Fibroblast of skin of scalp (primary cell): Measurements from ENCODE around the gene GRID2.
"Not testable (repeated sequence)": the region's sequence is repeated elsewhere in the genome, so short reads cannot be mapped to it uniquely, and the experiment has no call there.

Experiments used
- DNase-seq: peaks from one replicate; pipeline ENCODE4 v3.0.0-alpha.2; 2013

Gene GRID2

GRCh38 chr4:92444143-92444843 is 140.5 kb downstream of the GRID2 start:
- not testable (repeated sequence) for DNase-seq

GRCh38 chr4:92445127-92445526 is 141.4 kb downstream of the GRID2 start:
- no peak for DNase-seq

GRCh38 chr4:92447255-92447905 is 143.6 kb downstream of the GRID2 start:
- no peak for DNase-seq

- DNase-seq, result not testable (repeated sequence)
Measured at GRCh38 chr4:92448176-92448575, 144.4 kb downstream of the GRID2 start.

GRCh38 chr4:92450694-92451093 is 146.9 kb downstream of the GRID2 start:
- no peak for DNase-seq

- DNase-seq, result no peak
Measured at GRCh38 chr4:92451782-92452181, 148.0 kb downstream of the GRID2 start.

DNA sequence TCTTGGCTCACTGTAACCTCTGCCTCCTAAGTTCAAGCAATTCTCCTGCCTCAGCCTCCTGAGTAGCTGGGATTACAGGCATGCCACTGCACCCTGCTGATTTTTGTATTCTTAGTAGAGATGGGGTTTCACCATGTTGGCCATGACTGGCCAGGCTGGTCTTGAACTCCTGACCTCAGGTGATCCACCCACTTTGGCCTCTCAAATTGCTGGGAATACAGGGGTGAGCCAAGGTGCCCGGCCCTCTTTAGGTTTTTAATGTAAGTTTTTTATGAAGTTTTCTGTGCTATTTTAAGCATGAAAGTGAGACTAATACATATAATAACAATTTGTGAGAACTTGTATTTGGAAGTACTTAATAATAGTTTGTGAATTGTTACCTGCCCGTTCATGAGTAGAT is 148.6 kb downstream of the GRID2 start:
- not testable (repeated sequence) for DNase-seq

GRCh38 chr4:92455329-92455839 is 151.6 kb downstream of the GRID2 start:
- no peak for DNase-seq

GRCh38 chr4:92455951-92456350 is 152.2 kb downstream of the GRID2 start:
- DNase-seq, result no peak

GRCh38 chr4:92461732-92462131 is 158.0 kb downstream of the GRID2 start:
- no peak for DNase-seq

GRCh38 chr4:92477298-92477697 is 173.5 kb downstream of the GRID2 start:
- no peak for DNase-seq

GRCh38 chr4:92483341-92483740 is 179.6 kb downstream of the GRID2 start:
- no peak for DNase-seq

GRCh38 chr4:92488496-92488895 is 184.7 kb downstream of the GRID2 start:
- DNase-seq, result no peak

GRCh38 chr4:92497141-92497540 is 193.4 kb downstream of the GRID2 start:
- no peak for DNase-seq

DNA sequence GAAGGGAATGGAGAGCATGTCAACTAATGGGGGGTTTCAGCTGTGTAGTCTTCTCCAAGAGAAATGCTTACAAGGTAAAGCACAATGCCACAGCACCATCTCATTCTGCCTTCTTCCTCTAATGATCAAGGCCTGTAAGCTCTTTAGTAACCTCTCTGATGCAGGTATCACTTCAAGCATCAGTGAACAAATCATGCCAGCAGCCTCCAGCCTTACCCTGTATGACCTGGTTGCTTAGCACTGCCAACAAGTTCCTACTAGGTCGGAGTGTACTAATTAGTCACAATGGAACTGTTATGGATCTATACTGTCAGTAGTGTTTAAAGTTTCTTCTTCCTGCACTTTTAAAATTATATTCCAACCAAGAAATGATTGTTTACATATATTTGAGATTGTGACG is 197.7 kb downstream of the GRID2 start:
- DNase-seq, result no peak

DNA sequence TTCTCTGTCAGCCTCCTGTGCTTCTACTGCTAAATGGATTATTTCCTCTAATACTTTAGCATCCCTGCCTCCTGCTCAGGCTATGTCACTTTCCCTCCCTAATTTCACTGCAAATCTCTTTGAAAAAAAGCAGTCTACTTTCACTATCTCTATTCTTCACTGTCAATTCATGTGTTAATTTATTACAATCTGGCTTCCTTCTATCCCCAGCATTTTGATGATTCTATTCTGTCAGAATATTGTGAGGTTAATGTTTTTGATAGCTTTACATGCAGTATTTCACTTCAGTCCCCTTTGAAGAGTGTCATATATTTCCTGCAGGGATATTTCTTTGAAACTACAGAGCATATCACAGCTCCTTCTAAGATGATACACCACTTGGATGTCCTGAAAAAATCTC is 203.2 kb downstream of the GRID2 start:
- DNase-seq, result no peak

DNA sequence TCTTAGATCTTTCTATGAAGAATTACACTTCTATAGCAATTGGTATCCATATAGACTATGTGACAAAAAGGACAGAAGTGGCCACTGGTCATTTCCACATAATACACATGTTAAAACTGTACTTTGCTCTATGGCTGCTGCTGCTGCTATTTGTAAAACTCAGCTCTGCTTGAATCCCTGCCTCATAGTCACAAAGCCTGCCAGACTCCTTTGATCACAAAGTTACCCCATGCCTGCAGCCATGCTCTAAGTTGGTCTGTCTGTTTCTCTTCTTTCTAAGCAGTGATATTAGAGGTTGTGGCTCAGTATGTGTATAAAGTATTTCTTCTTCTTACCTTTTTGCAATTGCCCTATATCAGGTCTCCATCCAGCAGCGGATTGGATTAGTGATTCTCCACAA is 210.9 kb downstream of the GRID2 start:
- DNase-seq, result no peak

DNA sequence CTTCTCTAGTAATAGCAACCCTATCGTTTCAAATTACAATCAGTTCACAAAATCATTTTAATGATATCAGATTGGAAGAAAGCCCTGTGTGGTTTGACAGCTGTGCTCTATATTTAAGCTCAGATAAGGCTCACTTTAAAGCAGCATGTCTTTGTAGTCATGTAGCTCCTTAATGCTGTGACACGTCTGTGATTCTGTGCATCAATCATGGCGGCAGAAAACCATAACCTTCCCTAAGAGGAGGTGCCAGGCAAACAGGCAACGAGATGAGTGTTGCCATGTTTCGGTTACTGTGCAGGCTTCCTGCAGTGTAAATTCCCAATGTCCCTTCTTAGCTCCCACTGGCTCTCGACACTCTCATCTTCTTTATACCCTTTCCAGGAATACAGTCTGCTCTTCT is 212.7 kb downstream of the GRID2 start:
- DNase-seq, result no peak

- DNase-seq, result no peak
Measured at GRCh38 chr4:92519727-92520126, 216.0 kb downstream of the GRID2 start.

DNA sequence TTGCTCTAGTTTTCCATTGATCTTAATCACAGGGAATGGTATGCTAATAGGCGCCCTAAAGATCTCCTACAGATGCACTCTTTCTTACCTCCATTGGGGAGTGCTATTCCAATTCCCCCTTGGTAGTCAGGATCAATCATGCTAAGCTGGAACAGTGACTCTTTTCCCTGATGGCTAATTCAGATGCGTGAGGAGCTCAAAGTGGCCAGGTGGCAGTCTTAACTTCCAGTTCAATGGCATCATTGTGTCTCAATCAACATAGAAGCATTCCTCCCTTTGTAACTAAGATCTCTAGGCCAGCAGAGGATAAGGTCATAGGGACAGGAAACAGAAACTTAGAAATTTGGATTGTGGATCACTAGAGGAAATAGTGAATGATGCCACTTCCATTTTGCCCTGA is 216.8 kb downstream of the GRID2 start:
- DNase-seq, result no peak

GRCh38 chr4:92521941-92522340 is 218.2 kb downstream of the GRID2 start:
- DNase-seq, result no peak

DNA sequence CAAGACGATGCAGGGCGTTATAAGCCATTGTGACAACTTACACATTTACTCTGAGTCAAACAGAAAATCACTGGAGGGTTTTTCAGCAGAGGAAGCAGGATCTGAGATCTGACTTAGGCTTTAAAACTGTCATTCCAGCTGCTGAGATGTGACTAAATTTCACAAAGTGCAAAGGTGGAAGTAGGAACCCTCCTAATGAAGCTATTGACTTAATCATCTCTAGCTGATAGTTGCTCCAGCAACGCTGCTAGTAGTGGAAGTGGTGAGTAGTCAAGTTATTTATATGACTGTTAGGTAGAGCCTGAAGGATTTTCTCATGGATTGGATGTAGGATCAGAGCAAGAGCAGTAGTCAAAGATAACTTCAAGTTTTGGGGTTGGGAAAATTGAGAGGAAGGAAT is 218.6 kb downstream of the GRID2 start:
- DNase-seq, result no peak

DNA sequence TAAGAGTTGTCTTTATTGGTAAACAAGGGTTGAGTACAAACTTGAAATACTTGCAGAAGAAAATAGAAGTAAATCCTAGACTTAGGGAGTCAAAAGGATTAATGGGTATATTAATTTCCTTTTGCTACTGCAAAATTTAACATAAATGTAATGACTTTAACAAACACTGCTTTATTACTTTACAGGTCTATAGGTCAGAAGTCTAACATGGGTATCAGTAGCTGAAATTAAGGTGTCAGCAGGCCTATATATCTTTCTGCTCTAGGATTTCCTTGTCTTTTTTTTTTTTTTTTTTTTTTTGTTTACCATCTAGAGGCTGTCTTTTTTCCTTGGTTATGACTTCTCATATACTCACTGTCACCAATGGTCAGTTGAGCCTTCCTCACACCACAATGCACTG is 220.4 kb downstream of the GRID2 start:
- DNase-seq, result no peak

DNA sequence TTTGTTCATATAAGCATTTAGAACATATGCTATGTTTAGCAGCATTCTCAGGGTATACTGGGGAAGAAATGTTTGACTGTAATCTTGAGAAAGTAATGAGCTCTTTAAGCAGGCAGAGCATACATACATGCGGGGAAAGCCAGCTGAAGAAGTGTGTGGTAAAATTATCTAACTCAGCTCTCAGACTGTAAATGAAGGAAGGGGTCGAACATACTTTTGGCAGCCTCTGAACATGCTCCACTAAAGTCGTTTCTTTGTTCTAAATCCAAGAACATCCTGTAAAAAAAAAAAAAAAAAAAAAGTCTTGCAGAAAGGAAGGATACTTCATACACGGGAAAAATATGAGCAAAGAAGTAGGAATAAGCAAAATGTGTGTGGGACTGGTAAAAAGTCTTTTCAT is 224.8 kb downstream of the GRID2 start:
- no peak for DNase-seq
